BLaER1 treated with 17β-estradiol and CSF1 and Interleukin-3, amounts not matched to agents 10 nM and 100 nM (cell line): ENCODE data around the gene MMD.

Experiments used
- H3K27ac ChIP-seq, 11 experiments: shearing (Covaris generic); formaldehyde crosslinking; 2 replicates each; pipeline ENCODE4 v1.8.1; 2022
- H3K27me3 ChIP-seq, 11 experiments: shearing (Covaris generic); formaldehyde crosslinking; 2 replicates each; pipeline ENCODE4 v1.8.1; 2022
- H3K36me3 ChIP-seq, 11 experiments: shearing (Covaris generic); formaldehyde crosslinking; 2 replicates each; pipeline ENCODE4 v1.8.1; 2022
- H3K4me1 ChIP-seq, 10 experiments: shearing (Covaris generic); formaldehyde crosslinking; 2 replicates each; pipeline ENCODE4 v1.8.1; 2022
- H3K4me2 ChIP-seq, 11 experiments: shearing (Covaris generic); formaldehyde crosslinking; 2 replicates each; pipeline ENCODE4 v1.8.1; 2022
- H3K4me3 ChIP-seq, 10 experiments: shearing (Covaris generic); formaldehyde crosslinking; 2 replicates each; pipeline ENCODE4 v1.8.1; 2022
- H3K9ac ChIP-seq, 11 experiments: shearing (Covaris generic); formaldehyde crosslinking; 2 replicates each; pipeline ENCODE4 v1.8.1; 2022
- H3K9me3 ChIP-seq, 11 experiments: shearing (Covaris generic); formaldehyde crosslinking; replicated peaks in 1 of 11; 2 replicates each; pipeline ENCODE4 v1.8.1; 2022
- H4K20me1 ChIP-seq, 11 experiments: shearing (Covaris generic); formaldehyde crosslinking; 2 replicates each; pipeline ENCODE4 v1.8.1; 2022
- Cebpa-rat ChIP-seq, 11 experiments: shearing (Covaris generic); IDR thresholded peaks; 2 replicates each; pipeline ENCODE4 v1.8.1; 2022

Gene MMD

GRCh38 chr17:55456307-55457240, 34.9 kb upstream of the MMD start:
- H4K20me1 ChIP-seq: no peaks in the 10 kb centered on the region
- TF ChIP-seq Cebpa-rat (IDR thresholded peaks at IDR 0.05): no peak
- no peak overlapping the region for H3K4me3 ChIP-seq
- H3K9ac ChIP-seq: no peak overlapping the region
- no peak overlapping the region for H3K4me2 ChIP-seq
- no peaks in the 10 kb centered on the region for H3K36me3 ChIP-seq
- no peak overlapping the region for H3K27ac ChIP-seq
- H3K9me3 ChIP-seq: peaks cover 0 to 20% (median 15%) of the 10 kb centered on the region in 11 experiments; a peak in 15 of 22 replicates
- peaks cover 3 to 46% (median 10%) of the 10 kb centered on the region in 10 experiments; a peak in 17 of 20 replicates for H3K4me1 ChIP-seq
- H3K27me3 ChIP-seq: no peaks in the 10 kb centered on the region

GRCh38 chr17:55454906-55455474, 33.4 kb upstream of the MMD start:
- H3K4me2 ChIP-seq: no peak overlapping the region
- no peak for TF ChIP-seq Cebpa-rat (IDR thresholded peaks at IDR 0.05)
- no peak overlapping the region for H3K27ac ChIP-seq
- peaks cover 0 to 20% (median 15%) of the 10 kb centered on the region in 11 experiments; a peak in 15 of 22 replicates for H3K9me3 ChIP-seq
- no peak overlapping the region for H3K9ac ChIP-seq
- H3K27me3 ChIP-seq: no peaks in the 10 kb centered on the region
- no peak overlapping the region for H3K4me3 ChIP-seq
- H3K36me3 ChIP-seq: no peaks in the 10 kb centered on the region
- no peaks in the 10 kb centered on the region for H4K20me1 ChIP-seq
- H3K4me1 ChIP-seq: peaks cover 10 to 51% (median 17%) of the 10 kb centered on the region in 10 experiments; a peak in 19 of 20 replicates

- peak overlapping the region in 3 of 11 experiments; percentile 12 to 62 (median 61); a peak in 5 of 22 replicates for H3K4me2 ChIP-seq
Measured at GRCh38 chr17:55453839-55454557, 32.4 kb upstream of the MMD start.

GRCh38 chr17:55452139-55452790, 30.6 kb upstream of the MMD start:
- Histone ChIP-seq H3K36me3 (no peaks in the 10 kb centered on the region), H3K27me3 (no peaks in the 10 kb centered on the region), H3K4me3 (no peak overlapping the region), H3K9me3 (peaks cover 0 to 5% (median 0%) of the 10 kb centered on the region in 11 experiments; a peak in 2 of 22 replicates), H3K4me2 (peak overlapping the region in 6 of 11 experiments; percentile 21 to 69 (median 56); a peak in 8 of 22 replicates), H3K4me1 (peaks cover 10 to 36% (median 15%) of the 10 kb centered on the region in 10 experiments; a peak in 19 of 20 replicates), H3K9ac (no peak overlapping the region), H3K27ac (peak overlapping the region in 2 of 11 experiments; percentile 51; a peak in 4 of 22 replicates), H4K20me1 (no peaks in the 10 kb centered on the region)
- no peak for TF ChIP-seq Cebpa-rat (IDR thresholded peaks at IDR 0.05)

More at GRCh38 chr17:55453839-55454557, 32.4 kb upstream of the MMD start:
- Histone ChIP-seq H3K27ac (no peak overlapping the region), H3K36me3 (no peaks in the 10 kb centered on the region), H3K4me1 (peaks cover 10 to 47% (median 17%) of the 10 kb centered on the region in 10 experiments; a peak in 19 of 20 replicates), H3K4me3 (no peak overlapping the region), H4K20me1 (no peaks in the 10 kb centered on the region), H3K9me3 (peaks cover 0 to 20% (median 15%) of the 10 kb centered on the region in 11 experiments; a peak in 15 of 22 replicates), H3K9ac (no peak overlapping the region), H3K27me3 (no peaks in the 10 kb centered on the region)
- TF ChIP-seq Cebpa-rat (IDR thresholded peaks at IDR 0.05): no peak

- no peak overlapping the region for H3K9ac ChIP-seq
- H3K4me1 ChIP-seq: peaks cover 10 to 36% (median 15%) of the 10 kb centered on the region in 10 experiments; a peak in 19 of 20 replicates
- H3K36me3 ChIP-seq: no peaks in the 10 kb centered on the region
- H4K20me1 ChIP-seq: no peaks in the 10 kb centered on the region
- H3K27ac ChIP-seq: peak overlapping the region in 1 of 11 experiments; percentile 51; a peak in 2 of 22 replicates
- H3K4me2 ChIP-seq: peak overlapping the region in 7 of 11 experiments; percentile 23 to 69 (median 49); a peak in 10 of 22 replicates
- 0 out of 22 replicates have a peak, but pooled peaks cover 0 to 4% (median 0%) of the 10 kb centered on the region in 11 experiments for H3K9me3 ChIP-seq
- H3K4me3 ChIP-seq: no peak overlapping the region
- TF ChIP-seq Cebpa-rat (IDR thresholded peaks at IDR 0.05): no peak
- no peaks in the 10 kb centered on the region for H3K27me3 ChIP-seq
Measured at GRCh38 chr17:55451758-55452138, 30.1 kb upstream of the MMD start.

- Histone ChIP-seq H3K36me3 (no peaks in the 10 kb centered on the region), H3K4me2 (peak overlapping the region in 7 of 11 experiments; percentile 23 to 69 (median 48); a peak in 11 of 22 replicates), H3K9me3 (0 out of 22 replicates have a peak, but pooled peaks cover 0 to 4% (median 0%) of the 10 kb centered on the region in 11 experiments), H4K20me1 (no peaks in the 10 kb centered on the region), H3K9ac (no peak overlapping the region), H3K4me3 (no peak overlapping the region), H3K27me3 (no peaks in the 10 kb centered on the region), H3K4me1 (peaks cover 10 to 41% (median 15%) of the 10 kb centered on the region in 10 experiments; a peak in 19 of 20 replicates), H3K27ac (no peak overlapping the region)
- no peak for TF ChIP-seq Cebpa-rat (IDR thresholded peaks at IDR 0.05)
Measured at GRCh38 chr17:55451203-55451641, 29.6 kb upstream of the MMD start.

- Histone ChIP-seq H3K36me3 (no peaks in the 10 kb centered on the region), H3K4me3 (no peak overlapping the region), H3K9me3 (0 out of 22 replicates have a peak, but pooled peaks cover 0 to 4% (median 0%) of the 10 kb centered on the region in 11 experiments), H3K27ac (no peak overlapping the region), H3K9ac (no peak overlapping the region), H3K4me1 (peaks cover 12 to 50% (median 16%) of the 10 kb centered on the region in 10 experiments), H3K4me2 (peak overlapping the region in 1 of 11 experiments; percentile 49; a peak in 1 of 22 replicates), H4K20me1 (no peaks in the 10 kb centered on the region), H3K27me3 (no peaks in the 10 kb centered on the region)
- TF ChIP-seq Cebpa-rat (IDR thresholded peaks at IDR 0.05): no peak
Measured at GRCh38 chr17:55450232-55450825, 28.7 kb upstream of the MMD start.

- H3K27me3 ChIP-seq: no peaks in the 10 kb centered on the region
- no peak for TF ChIP-seq Cebpa-rat (IDR thresholded peaks at IDR 0.05)
- peaks cover 20 to 55% (median 26%) of the 10 kb centered on the region in 10 experiments for H3K4me1 ChIP-seq
- H3K9me3 ChIP-seq: 0 out of 22 replicates have a peak, but pooled peaks cover 0 to 4% (median 0%) of the 10 kb centered on the region in 11 experiments
- H3K4me2 ChIP-seq: no peak overlapping the region
- H3K36me3 ChIP-seq: no peaks in the 10 kb centered on the region
- H3K4me3 ChIP-seq: no peak overlapping the region
- no peak overlapping the region for H3K9ac ChIP-seq
- no peaks in the 10 kb centered on the region for H4K20me1 ChIP-seq
- H3K27ac ChIP-seq: no peak overlapping the region
Measured at GRCh38 chr17:55448681-55449080, 27.0 kb upstream of the MMD start.
